ENCODE measurements around the gene ZNF580. TPM values are rescaled to one million over a fixed set of nuclear protein-coding genes. Genes with fewer than 3 reads are reported as not detected.
A peak's percentile ranks its signal among the peaks of the same experiment; 100 is the strongest.

Gene ZNF580
- total and polyA plus RNA-seq, 2 of the 13 experiments (the other 11 are each of a cell fraction or from before 2014, with no cell fraction given), result 4.4 to 6.0 TPM

- TF ChIP-seq HMGXB4 (CRISPR knock-in tag; IDR thresholded peaks at IDR 0.05; ENCODE audit: borderline replicate concordance in 1 of 2, low read depth in 1 of 2), result peak; percentile 45 to 65
- no peak for TF ChIP-seq TGIF2 (CRISPR knock-in tag; IDR thresholded peaks at IDR 0.05)
- TF ChIP-seq PLRG1 (conservative IDR thresholded peaks at IDR 0.05), result no peak
- no peak for TF ChIP-seq HDAC6 (IDR thresholded peaks at IDR 0.05; ENCODE audit: low read depth, low read length)
- no peak for TF ChIP-seq GLI4 (CRISPR knock-in tag; IDR thresholded peaks at IDR 0.05; ENCODE audit: borderline replicate concordance)
- peak; percentile 65; the same call in 1 of the 2 replicates for TF ChIP-seq EED (CRISPR knock-in tag; IDR thresholded peaks at IDR 0.05)
- peak; percentile 74 for TF ChIP-seq GABPB1 (CRISPR knock-in tag; IDR thresholded peaks at IDR 0.05)
- TF ChIP-seq ZNF296 (CRISPR knock-in tag; conservative IDR thresholded peaks at IDR 0.05), result no peak
- TF ChIP-seq, protein P1, sequence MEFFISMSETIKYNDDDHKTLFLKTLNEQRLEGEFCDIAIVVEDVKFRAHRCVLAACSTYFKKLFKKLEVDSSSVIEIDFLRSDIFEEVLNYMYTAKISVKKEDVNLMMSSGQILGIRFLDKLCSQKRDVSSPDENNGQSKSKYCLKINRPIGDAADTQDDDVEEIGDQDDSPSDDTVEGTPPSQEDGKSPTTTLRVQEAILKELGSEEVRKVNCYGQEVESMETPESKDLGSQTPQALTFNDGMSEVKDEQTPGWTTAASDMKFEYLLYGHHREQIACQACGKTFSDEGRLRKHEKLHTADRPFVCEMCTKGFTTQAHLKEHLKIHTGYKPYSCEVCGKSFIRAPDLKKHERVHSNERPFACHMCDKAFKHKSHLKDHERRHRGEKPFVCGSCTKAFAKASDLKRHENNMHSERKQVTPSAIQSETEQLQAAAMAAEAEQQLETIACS (CRISPR knock-in tag; IDR thresholded peaks at IDR 0.05), result 0 out of 2 replicates have a peak, but pooled peaks have one; percentile 10
- TF ChIP-seq, protein P2, sequence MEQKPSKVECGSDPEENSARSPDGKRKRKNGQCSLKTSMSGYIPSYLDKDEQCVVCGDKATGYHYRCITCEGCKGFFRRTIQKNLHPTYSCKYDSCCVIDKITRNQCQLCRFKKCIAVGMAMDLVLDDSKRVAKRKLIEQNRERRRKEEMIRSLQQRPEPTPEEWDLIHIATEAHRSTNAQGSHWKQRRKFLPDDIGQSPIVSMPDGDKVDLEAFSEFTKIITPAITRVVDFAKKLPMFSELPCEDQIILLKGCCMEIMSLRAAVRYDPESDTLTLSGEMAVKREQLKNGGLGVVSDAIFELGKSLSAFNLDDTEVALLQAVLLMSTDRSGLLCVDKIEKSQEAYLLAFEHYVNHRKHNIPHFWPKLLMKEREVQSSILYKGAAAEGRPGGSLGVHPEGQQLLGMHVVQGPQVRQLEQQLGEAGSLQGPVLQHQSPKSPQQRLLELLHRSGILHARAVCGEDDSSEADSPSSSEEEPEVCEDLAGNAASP (CRISPR knock-in tag; IDR thresholded peaks at IDR 0.05; ENCODE audit: borderline replicate concordance), result peak; percentile 59; the same call in 1 of the 2 replicates
- TF ChIP-seq TRIM22 (IDR thresholded peaks at IDR 0.05), result no peak
- 0 out of 2 replicates have a peak, but pooled peaks have one; percentile 50 for TF ChIP-seq ZNF619 (CRISPR knock-in tag; IDR thresholded peaks at IDR 0.05)
- TF ChIP-seq RFXAP (CRISPR knock-in tag; IDR thresholded peaks at IDR 0.05; ENCODE audit: borderline replicate concordance), result no peak
- 0 out of 2 replicates have a peak, but pooled peaks have one; percentile 29 for TF ChIP-seq ISL2 (CRISPR knock-in tag; IDR thresholded peaks at IDR 0.05)
- TF ChIP-seq PLSCR1 (CRISPR knock-in tag; IDR thresholded peaks at IDR 0.05; ENCODE audit: borderline replicate concordance), result no peak
- peak; percentile 57; the same call in 1 of the 2 replicates for TF ChIP-seq ZNF329 (CRISPR knock-in tag; IDR thresholded peaks at IDR 0.05; ENCODE audit: low read depth)
- TF ChIP-seq, protein P3, sequence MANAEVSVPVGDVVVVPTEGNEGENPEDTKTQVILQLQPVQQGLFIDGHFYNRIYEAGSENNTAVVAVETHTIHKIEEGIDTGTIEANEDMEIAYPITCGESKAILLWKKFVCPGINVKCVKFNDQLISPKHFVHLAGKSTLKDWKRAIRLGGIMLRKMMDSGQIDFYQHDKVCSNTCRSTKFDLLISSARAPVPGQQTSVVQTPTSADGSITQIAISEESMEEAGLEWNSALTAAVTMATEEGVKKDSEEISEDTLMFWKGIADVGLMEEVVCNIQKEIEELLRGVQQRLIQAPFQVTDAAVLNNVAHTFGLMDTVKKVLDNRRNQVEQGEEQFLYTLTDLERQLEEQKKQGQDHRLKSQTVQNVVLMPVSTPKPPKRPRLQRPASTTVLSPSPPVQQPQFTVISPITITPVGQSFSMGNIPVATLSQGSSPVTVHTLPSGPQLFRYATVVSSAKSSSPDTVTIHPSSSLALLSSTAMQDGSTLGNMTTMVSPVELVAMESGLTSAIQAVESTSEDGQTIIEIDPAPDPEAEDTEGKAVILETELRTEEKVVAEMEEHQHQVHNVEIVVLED (CRISPR knock-in tag; IDR thresholded peaks at IDR 0.05; ENCODE audit: borderline replicate concordance), result no peak; the same call in 1 of the 2 replicates
Measured at GRCh38 chr19:55647732-55648584, 7.2 kb downstream of the ZNF580 start, which contains the start of gene CCDC106 (continued).
